CD14-positive monocyte (primary cell): ENCODE results near the gene ATG13. TPM values are rescaled to one million over a fixed set of nuclear protein-coding genes. Genes with fewer than 3 reads are reported as not detected.
A peak's percentile ranks its signal among the peaks of the same experiment; 100 is the strongest.

Experiments used
- DNase-seq, 3 donors: peaks; one replicate each; pipeline ENCODE4 v3.0.0-alpha.2; 2011 to 2022
- H2AFZ ChIP-seq: 2 replicates; pipeline ENCODE4 v1.6.0; 2012; ENCODE audit warnings: mild to moderate bottlenecking, low read depth, low read length, inconsistent platforms; ENCODE audit not compliant: insufficient read depth, poor library complexity, severe bottlenecking
- H3K27ac ChIP-seq, 2 donors: 1 replicate in 1 of 2; 2 replicates in 1 of 2; pipeline ENCODE4 v1.5.1; 2012 to 2013; ENCODE audit warnings: low read length in 2 of 2, control low read depth in 1 of 2, inconsistent platforms in 1 of 2, low read depth in 1 of 2, mild to moderate bottlenecking in 1 of 2
- H3K27me3 ChIP-seq, 2 donors: one replicate each; pipeline versions ENCODE4 v1.6.0 to v1.6.1; 2011 to 2013; ENCODE audit warnings: low read length in 2 of 2; ENCODE audit not compliant: control insufficient read depth in 2 of 2, insufficient read depth in 2 of 2
- H3K36me3 ChIP-seq, 2 donors: replicated peaks in 1 of 2; 1 replicate in 1 of 2; 2 replicates in 1 of 2; pipeline versions ENCODE4 v1.5.1 to v1.6.1; 2012 to 2013; ENCODE audit warnings: low read length in 2 of 2, control low read depth in 1 of 2, inconsistent platforms in 1 of 2, mild to moderate bottlenecking in 1 of 2; ENCODE audit not compliant: insufficient read depth in 2 of 2, control insufficient read depth in 1 of 2
- H3K4me1 ChIP-seq, 2 donors: 1 replicate in 1 of 2; 2 replicates in 1 of 2; pipeline versions ENCODE4 v1.5.1 to v1.6.1; 2012 to 2013; ENCODE audit warnings: low read length in 2 of 2, control low read depth in 1 of 2, inconsistent platforms in 1 of 2, mild to moderate bottlenecking in 1 of 2, moderate library complexity in 1 of 2; ENCODE audit not compliant: insufficient read depth in 2 of 2, control insufficient read depth in 1 of 2
- H3K4me2 ChIP-seq: replicated peaks from 2 replicates; pipeline ENCODE3; 2012; ENCODE audit warnings: low read length, moderate library complexity, mild to moderate bottlenecking; ENCODE audit not compliant: poor library complexity, severe bottlenecking; ENCODE audit errors: extremely low read depth
- H3K4me3 ChIP-seq, 3 experiments: fragments of 200-600 bp in 1 of 3; sonication (generic) in 1 of 3; replicated peaks in 1 of 3; 1 replicate in 2 of 3; 2 replicates in 1 of 3; pipeline ENCODE4 v1.5.1; 2011 to 2013; ENCODE audit warnings: low read length in 3 of 3, mild to moderate bottlenecking in 3 of 3, control low read depth in 2 of 3, low read depth in 2 of 3, inconsistent platforms in 1 of 3, moderate library complexity in 1 of 3
- H3K79me2 ChIP-seq: 2 replicates; pipeline ENCODE4 v1.6.0; 2012; ENCODE audit warnings: mild to moderate bottlenecking, control low read depth, inconsistent platforms, low read length, moderate library complexity; ENCODE audit not compliant: insufficient read depth
- H3K9ac ChIP-seq: 2 replicates; pipeline ENCODE4 v1.6.0; 2017; ENCODE audit warnings: low read length, mild to moderate bottlenecking; ENCODE audit not compliant: insufficient read depth, poor library complexity, severe bottlenecking
- H3K9me3 ChIP-seq, 2 donors: replicated peaks in 1 of 2; 1 replicate in 1 of 2; 2 replicates in 1 of 2; pipeline versions ENCODE4 v1.5.1 to v1.6.1; 2012 to 2013; ENCODE audit warnings: low read length in 2 of 2, control low read depth in 1 of 2; ENCODE audit not compliant: control insufficient read depth in 1 of 2, insufficient read depth in 1 of 2
- H4K20me1 ChIP-seq: 2 replicates; pipeline ENCODE4 v1.6.0; 2012; ENCODE audit warnings: mild to moderate bottlenecking, low read length, control low read depth, moderate library complexity; ENCODE audit not compliant: insufficient read depth
- H3K27ac Mint-ChIP-seq, 7 donors: one replicate each; pipeline ENCODE4 v1.8.0; 2020; ENCODE audit warnings: mild to moderate bottlenecking in 7 of 7, mixed read lengths in 7 of 7, moderate library complexity in 6 of 7, inconsistent platforms in 2 of 7
- H3K27me3 Mint-ChIP-seq, 3 donors: one replicate each; pipeline ENCODE4 v1.8.0; 2021 to 2022; ENCODE audit warnings: low read depth in 3 of 3, mild to moderate bottlenecking in 3 of 3, mixed read lengths in 3 of 3, moderate library complexity in 3 of 3, inconsistent platforms in 1 of 3
- H3K36me3 Mint-ChIP-seq, 2 donors: one replicate each; pipeline ENCODE4 v1.8.0; 2020; ENCODE audit warnings: mixed read lengths in 2 of 2, inconsistent platforms in 1 of 2, mild to moderate bottlenecking in 1 of 2
- H3K4me1 Mint-ChIP-seq: one replicate; pipeline ENCODE4 v1.8.0; 2020; ENCODE audit warnings: mild to moderate bottlenecking, mixed read lengths
- H3K4me3 Mint-ChIP-seq, 2 donors: one replicate each; pipeline ENCODE4 v1.8.0; 2020; ENCODE audit warnings: mild to moderate bottlenecking in 2 of 2, mixed read lengths in 2 of 2, moderate library complexity in 1 of 2
- H3K9me3 Mint-ChIP-seq, 7 donors: one replicate each; pipeline ENCODE4 v1.8.0; 2020 to 2022; ENCODE audit warnings: mixed read lengths in 7 of 7, mild to moderate bottlenecking in 6 of 7, moderate library complexity in 6 of 7, inconsistent platforms in 2 of 7
- CTCF ChIP-seq: fragments of 200-600 bp; IDR thresholded peaks from one replicate; pipeline ENCODE4 v1.8.0; 2022; ENCODE audit warnings: antibody characterized with exemption, mild to moderate bottlenecking
- WGBS: methylation state at CpG from one replicate; pipeline ENCODE4 v1.1.5; 2013; ENCODE audit warnings: missing lambda C conversion rate; ENCODE audit not compliant: insufficient coverage; 5-methylcytosine and 5-hydroxymethylcytosine counted together
- intact Hi-C, 2 donors: fragments of 100-400 bp; cut with micrococcal nuclease; formaldehyde crosslinking; loops; one replicate each; pipeline versions ENCODE4 v1.15.0 to v1.15.1; 2023
- polyA plus RNA-seq, 3 donors: library from polyadenylated mRNA; depleted of rRNA in 1 of 3; unstranded in 2 of 3; stranded (reverse) in 1 of 3; fragments of 300-500 nt in 2 of 3; fragments of >200 nt in 1 of 3; fragmentation: Illumina TruSeq in 2 of 3; gene quantifications; 1 replicate in 2 of 3; 2 replicates in 1 of 3; pipeline ENCODE4 v1.2.3, GENCODE V29; 2012 to 2021

Gene ATG13
- polyA plus RNA-seq, 3 donors = 33.7 to 55.5 (median 51.2) TPM

- Histone ChIP-seq H3K4me2 (no peak overlapping the region), H3K9me3 (no peaks in the 10 kb centered on the region), H4K20me1 (peaks cover 5% of the 10 kb centered on the region), H3K4me1 (peaks cover 14 to 17% of the 10 kb centered on the region in 2 donors), H3K9ac (no peak overlapping the region), H2AFZ (no peak overlapping the region), H3K4me3 (no peak overlapping the region), H3K27ac (peak overlapping the region in 1 of 2 donors; percentile 16), H3K36me3 (peaks cover 81 to 97% of the 10 kb centered on the region in 2 donors), H3K27me3 (no peaks in the 10 kb centered on the region), H3K79me2 (peaks cover 25% of the 10 kb centered on the region)
- 97% methylated on average over 4 of the region's 4 CpGs for WGBS
- Mint-ChIP-seq H3K36me3 (peaks cover 82 to 97% of the 10 kb centered on the region in 2 donors), H3K27ac (peak overlapping the region in 3 of 7 donors; percentile 3 to 61 (median 46)), H3K9me3 (no peaks in the 10 kb centered on the region), H3K4me1 (peaks cover 19% of the 10 kb centered on the region), H3K4me3 (no peak overlapping the region), H3K27me3 (peaks cover 0 to 1% (median 0%) of the 10 kb centered on the region in 3 donors)
- intact Hi-C loops = no loop called here
- TF ChIP-seq CTCF = no peak
- no peak for DNase-seq
Measured at GRCh38 chr11:46663277-46663940, 46.1 kb downstream of the ATG13 start.

DNA sequence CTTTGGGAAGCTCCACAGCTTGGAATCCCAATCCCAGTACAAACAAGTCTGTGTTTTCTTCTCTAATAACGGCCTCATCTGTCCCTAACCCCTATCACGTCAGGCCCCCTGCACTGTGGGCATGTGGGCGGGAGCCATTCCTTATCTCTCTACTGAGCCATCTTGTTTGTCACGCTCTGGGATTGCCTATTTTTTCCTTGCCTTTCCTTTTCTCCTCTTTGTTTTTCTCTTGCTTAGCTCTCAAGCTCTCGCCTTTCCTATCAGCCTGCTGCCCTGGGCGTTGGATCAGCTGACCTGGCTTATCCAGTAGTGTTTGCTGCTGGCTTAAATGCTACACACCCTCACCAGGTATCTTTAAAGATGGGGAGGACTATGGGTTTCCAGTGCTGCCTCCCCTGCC lies 47.3 kb downstream of the ATG13 start:
- H3K9me3 ChIP-seq = no peaks in the 10 kb centered on the region
- 100% methylated on average over 4 of the region's 6 CpGs for WGBS
- peaks cover 0 to 1% (median 0%) of the 10 kb centered on the region in 3 donors for H3K27me3 Mint-ChIP-seq
- peaks cover 37% of the 10 kb centered on the region for H3K79me2 ChIP-seq
- H3K9me3 Mint-ChIP-seq = no peaks in the 10 kb centered on the region
- intact Hi-C loops = no loop called here
- no peak for TF ChIP-seq CTCF
- peaks cover 5% of the 10 kb centered on the region for H4K20me1 ChIP-seq
- H3K27me3 ChIP-seq = no peaks in the 10 kb centered on the region
- peaks cover 11% of the 10 kb centered on the region for H3K4me1 Mint-ChIP-seq
- H3K36me3 ChIP-seq = peaks cover 84 to 97% of the 10 kb centered on the region in 2 donors
- H3K27ac ChIP-seq = no peak overlapping the region
- peaks cover 6 to 10% of the 10 kb centered on the region in 2 donors for H3K4me1 ChIP-seq
- H3K9ac ChIP-seq = no peak overlapping the region
- H3K4me3 Mint-ChIP-seq = no peak overlapping the region
- H3K27ac Mint-ChIP-seq = peak overlapping the region in 3 of 7 donors; percentile 58 to 80 (median 64)
- no peak overlapping the region for H2AFZ ChIP-seq
- DNase-seq = no peak
- no peak overlapping the region for H3K4me3 ChIP-seq
- H3K4me2 ChIP-seq = no peak overlapping the region
- peaks cover 82 to 97% of the 10 kb centered on the region in 2 donors for H3K36me3 Mint-ChIP-seq
